ENCODE results near the gene CKAP5. TPM values are rescaled to one million over a fixed set of nuclear protein-coding genes. Genes with fewer than 3 reads are reported as not detected.

CKAP5 gene
- total RNA-seq, 1 experiment from 2014 or later = 190 TPM

DNA sequence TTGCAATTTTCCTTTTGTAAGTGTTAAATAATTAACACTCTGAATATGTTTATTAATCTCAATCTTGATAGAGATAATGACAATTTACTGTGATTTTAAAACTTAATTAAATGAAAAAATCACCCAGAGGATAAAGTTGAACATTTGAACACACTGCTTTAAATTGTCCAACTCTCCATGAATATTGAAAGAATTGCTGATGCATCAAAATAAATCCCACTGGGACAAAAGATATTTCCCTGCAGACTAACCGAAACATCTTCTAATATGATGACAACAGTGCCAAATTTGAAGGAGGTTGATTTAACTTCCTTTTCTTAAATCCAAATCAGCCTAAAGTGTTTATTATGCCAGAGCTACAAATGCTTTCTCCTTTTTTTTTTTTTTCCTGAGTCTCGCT is 79.4 kb downstream of the CKAP5 start:
- Histone ChIP-seq H3K9me3 (ENCODE audit: control insufficient read depth, low read depth, low read length) (no peaks in the 10 kb centered on the region), H2AFZ (ENCODE audit: low read length) (no peak overlapping the region), H2BK120ac (ENCODE audit: low read depth, low read length, poor library complexity, severe bottlenecking) (no peak overlapping the region), H2BK5ac (ENCODE audit: insufficient read length, low read length) (no peak overlapping the region), H3K56ac (ENCODE audit: insufficient read length, low read depth, low read length) (no peak overlapping the region), H3K23ac (ENCODE audit: insufficient read length, low read depth, low read length) (no peak overlapping the region), H3K79me1 (ENCODE audit: insufficient read depth, low read depth, low read length, poor library complexity, severe bottlenecking) (no peaks in the 10 kb centered on the region), H2BK20ac (ENCODE audit: low read depth, low read length, poor library complexity, severe bottlenecking) (no peak overlapping the region), H3K27me3 (ENCODE audit: insufficient read depth, low read length) (no peaks in the 10 kb centered on the region), H2BK15ac (ENCODE audit: low read depth, low read length) (no peak overlapping the region), H2AK5ac (ENCODE audit: insufficient read length, low read length) (no peak overlapping the region), H4K91ac (ENCODE audit: insufficient read length, low read depth, low read length) (no peak overlapping the region), H4K20me1 (ENCODE audit: control insufficient read depth, insufficient read depth, insufficient read length) (no peaks in the 10 kb centered on the region), H2BK12ac (ENCODE audit: insufficient read length, low read depth, low read length) (no peak overlapping the region), H3K4me1 (ENCODE audit: insufficient read depth, low read length) (no peaks in the 10 kb centered on the region), H3K4ac (ENCODE audit: low read depth, low read length) (no peak overlapping the region), H3K14ac (ENCODE audit: insufficient read depth, low read length) (no peak overlapping the region), H4K5ac (ENCODE audit: insufficient read length, low read depth, low read length) (no peak overlapping the region), H3K4me2 (ENCODE audit: insufficient read depth, insufficient read length, low read length) (no peak overlapping the region), H3K79me2 (ENCODE audit: insufficient read depth, low read length) (no peaks in the 10 kb centered on the region), H3K9ac (ENCODE audit: extremely low read depth, insufficient read length, low read length) (no peak overlapping the region), H3K27ac (ENCODE audit: insufficient read length, low read depth, low read length) (no peak overlapping the region), H4K8ac (replicated peaks; ENCODE audit: insufficient read length, low read depth, low read length) (no peak overlapping the region), H3K23me2 (ENCODE audit: insufficient read length, low read depth, low read length, poor library complexity, severe bottlenecking) (no peaks in the 10 kb centered on the region), H3T11ph (ENCODE audit: low read length) (no peak overlapping the region), H3K18ac (ENCODE audit: insufficient read length, low read depth, low read length) (no peak overlapping the region)
- TF ChIP-seq, protein P1, sequence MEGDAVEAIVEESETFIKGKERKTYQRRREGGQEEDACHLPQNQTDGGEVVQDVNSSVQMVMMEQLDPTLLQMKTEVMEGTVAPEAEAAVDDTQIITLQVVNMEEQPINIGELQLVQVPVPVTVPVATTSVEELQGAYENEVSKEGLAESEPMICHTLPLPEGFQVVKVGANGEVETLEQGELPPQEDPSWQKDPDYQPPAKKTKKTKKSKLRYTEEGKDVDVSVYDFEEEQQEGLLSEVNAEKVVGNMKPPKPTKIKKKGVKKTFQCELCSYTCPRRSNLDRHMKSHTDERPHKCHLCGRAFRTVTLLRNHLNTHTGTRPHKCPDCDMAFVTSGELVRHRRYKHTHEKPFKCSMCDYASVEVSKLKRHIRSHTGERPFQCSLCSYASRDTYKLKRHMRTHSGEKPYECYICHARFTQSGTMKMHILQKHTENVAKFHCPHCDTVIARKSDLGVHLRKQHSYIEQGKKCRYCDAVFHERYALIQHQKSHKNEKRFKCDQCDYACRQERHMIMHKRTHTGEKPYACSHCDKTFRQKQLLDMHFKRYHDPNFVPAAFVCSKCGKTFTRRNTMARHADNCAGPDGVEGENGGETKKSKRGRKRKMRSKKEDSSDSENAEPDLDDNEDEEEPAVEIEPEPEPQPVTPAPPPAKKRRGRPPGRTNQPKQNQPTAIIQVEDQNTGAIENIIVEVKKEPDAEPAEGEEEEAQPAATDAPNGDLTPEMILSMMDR (conservative IDR thresholded peaks at IDR 0.05) = no peak
- DNase-seq = no peak
- 0 out of 7 replicates have a peak overlapping the region, but pooled peaks of 1 of the 3 experiments have one; percentile 36 for H3K27ac Mint-ChIP-seq
- whole genome bisulfite sequencing (ENCODE audit: extremely low coverage, insufficient read length, low lambda C conversion rate) = no CpG with 5 or more reads among the region's 2 CpGs
- no peaks in the 10 kb centered on the region for H3K27me3 Mint-ChIP-seq (ENCODE audit: low read depth)
- H3K4me3 Mint-ChIP-seq = no peak overlapping the region
- H3K9me3 Mint-ChIP-seq = no peaks in the 10 kb centered on the region
- H3K36me3 Mint-ChIP-seq (ENCODE audit: insufficient read depth in 1 of 3, low read depth in 3 of 3) = peaks cover 36 to 76% (median 75%) of the 10 kb centered on the region in 3 experiments
- H3K4me1 Mint-ChIP-seq = peaks cover 16 to 18% of the 10 kb centered on the region in 2 experiments
